ENCODE results near the gene SCN3A.

The SCN3A gene

GRCh38 chr2:165240916-165241315 lies 37.1 kb upstream of the SCN3A start:
- TF ChIP-seq ESRRG (CRISPR knock-in tag; IDR thresholded peaks at IDR 0.05) (no peak), OSR1 (CRISPR knock-in tag; IDR thresholded peaks at IDR 0.05) (no peak), SNAI2 (CRISPR knock-in tag; IDR thresholded peaks at IDR 0.05) (no peak)
- ATAC-seq: no peak

- TF ChIP-seq CSRNP3 (CRISPR knock-in tag; IDR thresholded peaks at IDR 0.05): no peak
- no peak; the same call in 2 of the 3 replicates for ATAC-seq
These were observed 36.1 kb upstream of the SCN3A start for GRCh38 chr2:165239856-165240515.

- ATAC-seq: peak; percentile 81
- TF ChIP-seq RARB (CRISPR knock-in tag; IDR thresholded peaks at IDR 0.05) (no peak), TOX (CRISPR knock-in tag; IDR thresholded peaks at IDR 0.05; ENCODE audit: borderline replicate concordance) (no peak), ZFP30 (CRISPR knock-in tag; IDR thresholded peaks at IDR 0.05) (no peak), CSRNP3 (CRISPR knock-in tag; IDR thresholded peaks at IDR 0.05) (no peak), BACH2 (CRISPR knock-in tag; IDR thresholded peaks at IDR 0.05; ENCODE audit: borderline replicate concordance) (no peak), TCF4 (CRISPR knock-in tag; IDR thresholded peaks at IDR 0.05; ENCODE audit: borderline replicate concordance) (no peak), PPARA (CRISPR knock-in tag; IDR thresholded peaks at IDR 0.05; ENCODE audit: borderline replicate concordance) (no peak)
These were observed 35.4 kb upstream of the SCN3A start, which contains the start of gene SCN2A for GRCh38 chr2:165239230-165239629. Gene SCN2A, plus strand, starts transcription at chr2:165239414. Its CDS starts 56,410 bp downstream, at chr2:165295824.

- ATAC-seq: no peak
- TF ChIP-seq OSR1 (CRISPR knock-in tag; IDR thresholded peaks at IDR 0.05) (no peak), TOX (CRISPR knock-in tag; IDR thresholded peaks at IDR 0.05; ENCODE audit: borderline replicate concordance) (no peak), SNAI2 (CRISPR knock-in tag; IDR thresholded peaks at IDR 0.05) (no peak), PPARA (CRISPR knock-in tag; IDR thresholded peaks at IDR 0.05; ENCODE audit: borderline replicate concordance) (no peak), CREB5 (CRISPR knock-in tag; IDR thresholded peaks at IDR 0.05; ENCODE audit: low read depth) (no peak), TCF4 (CRISPR knock-in tag; IDR thresholded peaks at IDR 0.05; ENCODE audit: borderline replicate concordance) (no peak)
These were observed 34.4 kb upstream of the SCN3A start for GRCh38 chr2:165238295-165238694.

GRCh38 chr2:165237056-165237455 lies 33.2 kb upstream of the SCN3A start:
- ATAC-seq: no peak
- no peak for TF ChIP-seq ZNF8 (CRISPR knock-in tag; IDR thresholded peaks at IDR 0.05)
- TF ChIP-seq BACH2 (CRISPR knock-in tag; IDR thresholded peaks at IDR 0.05; ENCODE audit: borderline replicate concordance): no peak
- no peak for TF ChIP-seq ESRRG (CRISPR knock-in tag; IDR thresholded peaks at IDR 0.05)
- no peak for TF ChIP-seq GLIS3 (CRISPR knock-in tag; IDR thresholded peaks at IDR 0.05)
- TF ChIP-seq ZNF70 (CRISPR knock-in tag; IDR thresholded peaks at IDR 0.05): no peak
- no peak for TF ChIP-seq CSRNP3 (CRISPR knock-in tag; IDR thresholded peaks at IDR 0.05)
- TF ChIP-seq PATZ1 (CRISPR knock-in tag; IDR thresholded peaks at IDR 0.05; ENCODE audit: borderline replicate concordance): no peak
- TF ChIP-seq SNAI2 (CRISPR knock-in tag; IDR thresholded peaks at IDR 0.05): no peak
- no peak for TF ChIP-seq ZC3H10 (CRISPR knock-in tag; IDR thresholded peaks at IDR 0.05)
- no peak for TF ChIP-seq CSDC2 (CRISPR knock-in tag; IDR thresholded peaks at IDR 0.05)
- TF ChIP-seq POU6F1 (CRISPR knock-in tag; IDR thresholded peaks at IDR 0.05; ENCODE audit: borderline replicate concordance, low read depth): no peak
- no peak for TF ChIP-seq TCF4 (CRISPR knock-in tag; IDR thresholded peaks at IDR 0.05; ENCODE audit: borderline replicate concordance)
- TF ChIP-seq ZFP3 (CRISPR knock-in tag; IDR thresholded peaks at IDR 0.05): no peak
- TF ChIP-seq PPARA (CRISPR knock-in tag; IDR thresholded peaks at IDR 0.05; ENCODE audit: borderline replicate concordance): no peak
